ENCODE data around the gene APOB.

DNA sequence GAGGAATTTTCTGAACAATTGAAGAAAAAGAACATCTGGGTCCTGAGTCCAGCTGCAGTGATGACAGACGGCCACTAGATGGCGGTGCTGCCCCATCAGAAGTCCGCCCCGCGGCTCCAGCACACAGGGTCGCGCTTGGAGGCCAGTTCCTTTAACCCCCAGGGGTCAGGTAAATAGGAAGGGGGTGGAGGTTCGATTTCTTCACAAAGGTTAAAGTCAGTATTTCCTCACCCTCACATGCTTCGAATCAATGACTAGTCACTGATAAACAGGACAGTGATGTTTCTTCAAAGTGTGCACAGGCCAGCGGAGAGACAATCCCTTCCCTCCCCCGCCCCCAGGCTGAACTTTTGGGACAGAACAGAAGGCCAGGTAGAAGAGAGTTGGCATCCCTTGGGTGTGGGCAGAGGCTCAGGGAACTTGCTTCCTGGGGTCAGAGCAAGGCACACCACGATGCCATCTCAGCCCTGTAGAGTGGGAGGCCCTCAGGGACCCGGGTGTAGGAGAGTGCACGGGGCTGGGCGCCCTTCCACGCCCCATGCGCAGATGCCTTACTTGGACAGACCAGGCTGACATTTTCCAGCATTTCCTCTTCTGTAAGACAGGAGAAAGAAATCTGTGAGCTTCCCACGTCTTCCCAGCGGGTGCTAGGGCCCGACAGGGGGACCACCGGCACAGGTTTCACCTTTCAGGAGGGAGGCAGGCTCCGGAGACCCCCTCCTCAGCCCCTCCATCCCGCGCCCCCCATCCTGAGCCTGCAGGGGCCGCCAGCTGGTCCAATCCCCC lies 722 bp downstream of the APOB start:
- TF ChIP-seq EZH2 (IDR thresholded peaks at IDR 0.05; ENCODE audit: insufficient read depth, poor library complexity, severe bottlenecking): no peak
- TF ChIP-seq EZH2phosphoT487 (IDR thresholded peaks at IDR 0.05; ENCODE audit: insufficient read depth, low read depth): no peak
